WTC11 (cell line): Measurements from ENCODE around the gene DMD. TPM values are rescaled to one million over a fixed set of nuclear protein-coding genes. Genes with fewer than 3 reads are reported as not detected.

Experiments used
- ATAC-seq: fragments of 200-7000 bp; cut with Tn5 transposase; 2 replicates; pipeline ENCODE4 v1.10.0; 2021; ENCODE audit warnings: mild to moderate bottlenecking, moderate library complexity
- CTCF ChIA-PET: fragments of 300-600 bp; sonication (Branson Sonifier 250); formaldehyde crosslinking; loops from one replicate; lab custom pipeline; 2021; ENCODE audit warnings: antibody characterized with exemption; lab: Charles Lee
- POLR2A ChIA-PET: fragments of 350-600 bp; sonication (Branson Sonifier 250); formaldehyde crosslinking; loops from one replicate; lab custom pipeline; 2021; ENCODE audit warnings: antibody characterized with exemption; lab: Charles Lee
- DNase-seq: peaks from one replicate; pipeline ENCODE4 v3.0.0; 2021; ENCODE audit warnings: low spot score
- H3K27ac Mint-ChIP-seq: 2 replicates; pipeline ENCODE4 v1.8.0; 2021; ENCODE audit warnings: mixed read lengths
- H3K27me3 Mint-ChIP-seq: 2 replicates; pipeline ENCODE4 v1.8.0; 2021; ENCODE audit warnings: low read depth, mild to moderate bottlenecking, moderate library complexity, mixed read lengths
- H3K36me3 Mint-ChIP-seq: 2 replicates; pipeline ENCODE4 v1.8.0; 2021; ENCODE audit warnings: mixed read lengths
- H3K4me1 Mint-ChIP-seq: 2 replicates; pipeline ENCODE4 v1.8.0; 2022; ENCODE audit warnings: mixed read lengths
- H3K4me3 Mint-ChIP-seq: 2 replicates; pipeline ENCODE4 v1.8.0; 2021; ENCODE audit warnings: mild to moderate bottlenecking, moderate library complexity, mixed read lengths
- H3K9me3 Mint-ChIP-seq: 2 replicates; pipeline ENCODE4 v1.8.0; 2021; ENCODE audit warnings: mixed read lengths
- ARID4B ChIP-seq: sonication (generic); formaldehyde crosslinking; IDR thresholded peaks from 2 replicates; pipeline ENCODE4 v1.8.0; 2023; ENCODE audit warnings: missing genetic modification reagents, mild to moderate bottlenecking, borderline replicate concordance
- E2F1 ChIP-seq: sonication (generic); formaldehyde crosslinking; IDR thresholded peaks from 2 replicates; pipeline ENCODE4 v1.8.0; 2022; ENCODE audit warnings: mild to moderate bottlenecking, missing genetic modification reagents
- EMX1 ChIP-seq: fragments of 250-450 bp; sonication (Bioruptor Pico); IDR thresholded peaks from 2 replicates; pipeline ENCODE4 v1.8.0; 2021; ENCODE audit warnings: mild to moderate bottlenecking
- ERG ChIP-seq: fragments of 250-450 bp; sonication (Bioruptor Pico); IDR thresholded peaks from 2 replicates; pipeline ENCODE4 v1.8.0; 2021; ENCODE audit warnings: mild to moderate bottlenecking
- FOXK1 ChIP-seq: sonication (generic); formaldehyde crosslinking; IDR thresholded peaks from 2 replicates; pipeline ENCODE4 v1.8.0; 2022; ENCODE audit warnings: mild to moderate bottlenecking, moderate library complexity, missing genetic modification reagents
- IRF2 ChIP-seq: sonication (generic); formaldehyde crosslinking; IDR thresholded peaks from 2 replicates; pipeline ENCODE4 v1.8.0; 2022; ENCODE audit warnings: low read depth, missing genetic modification reagents, borderline replicate concordance
- JAZF1 ChIP-seq: fragments of 250-450 bp; sonication (Bioruptor Pico); IDR thresholded peaks from 2 replicates; pipeline ENCODE4 v1.9.0; 2021; ENCODE audit warnings: moderate library complexity, mild to moderate bottlenecking, inconsistent platforms
- JUN ChIP-seq: sonication (generic); formaldehyde crosslinking; IDR thresholded peaks from 2 replicates; pipeline ENCODE4 v1.8.0; 2023; ENCODE audit warnings: mild to moderate bottlenecking, missing genetic modification reagents
- MXD4 ChIP-seq: fragments of 250-450 bp; sonication (Bioruptor Pico); IDR thresholded peaks from 2 replicates; pipeline ENCODE4 v1.8.0; 2021; ENCODE audit warnings: mild to moderate bottlenecking, moderate library complexity, borderline replicate concordance
- NFATC4 ChIP-seq: fragments of 250-450 bp; sonication (Bioruptor Pico); IDR thresholded peaks from 2 replicates; pipeline ENCODE4 v1.9.0; 2021; ENCODE audit warnings: mild to moderate bottlenecking
- NR2C2 ChIP-seq: sonication (generic); formaldehyde crosslinking; IDR thresholded peaks from 2 replicates; pipeline ENCODE4 v1.8.0; 2022; ENCODE audit warnings: mild to moderate bottlenecking, missing genetic modification reagents
- NR3C1 ChIP-seq: sonication (generic); formaldehyde crosslinking; conservative IDR thresholded peaks from 2 replicates; pipeline ENCODE4 v1.8.1; 2023; ENCODE audit warnings: low read depth, mild to moderate bottlenecking, missing genetic modification reagents
- PREB ChIP-seq: sonication (generic); formaldehyde crosslinking; IDR thresholded peaks from 2 replicates; pipeline ENCODE4 v1.8.1; 2022; ENCODE audit warnings: mild to moderate bottlenecking, missing genetic modification reagents, moderate library complexity, borderline replicate concordance
- TP53 ChIP-seq: sonication (generic); formaldehyde crosslinking; IDR thresholded peaks from 2 replicates; pipeline ENCODE4 v1.8.1; 2023; ENCODE audit warnings: mild to moderate bottlenecking, missing genetic modification reagents
- USF2 ChIP-seq: sonication (generic); formaldehyde crosslinking; IDR thresholded peaks from 2 replicates; pipeline ENCODE4 v1.8.1; 2023; ENCODE audit warnings: mild to moderate bottlenecking, missing genetic modification reagents, moderate library complexity
- ZBTB21 ChIP-seq: sonication (generic); formaldehyde crosslinking; IDR thresholded peaks from 2 replicates; pipeline ENCODE4 v1.8.1; 2023; ENCODE audit warnings: mild to moderate bottlenecking, missing genetic modification reagents, borderline replicate concordance
- ZBTB43 ChIP-seq: sonication (generic); formaldehyde crosslinking; IDR thresholded peaks from 2 replicates; pipeline ENCODE4 v1.8.1; 2023; ENCODE audit warnings: mild to moderate bottlenecking, missing genetic modification reagents
- ZNF423 ChIP-seq: fragments of 250-450 bp; sonication (Bioruptor Pico); IDR thresholded peaks from 2 replicates; pipeline ENCODE4 v2.1.2; 2022; ENCODE audit warnings: mild to moderate bottlenecking, moderate library complexity
- ZNF671 ChIP-seq: fragments of 250-450 bp; sonication (Bioruptor Pico); IDR thresholded peaks from 2 replicates; pipeline ENCODE4 v1.8.0; 2021; ENCODE audit warnings: mild to moderate bottlenecking
- ZSCAN18 ChIP-seq: fragments of 250-450 bp; sonication (Bioruptor Pico); IDR thresholded peaks from 2 replicates; pipeline ENCODE4 v2.1.2; 2022; ENCODE audit warnings: mild to moderate bottlenecking, moderate library complexity
- total RNA-seq: library from RNA; stranded (reverse); gene quantifications from 3 replicates; pipeline ENCODE4 v1.2.3, GENCODE V29; 2021

Gene DMD
- total RNA-seq, 1 experiment from 2014 or later: 9.1 TPM

GRCh38 chrX:31931225-31931624, 1280.1 kb downstream of the DMD start (continued):
- TF ChIP-seq NR2C2 (CRISPR knock-in tag): no peak
- no peak for TF ChIP-seq ERG (CRISPR knock-in tag)
- TF ChIP-seq ZBTB21 (CRISPR knock-in tag): no peak
- no peak for TF ChIP-seq IRF2 (CRISPR knock-in tag)
- no peak for TF ChIP-seq ZNF671

- no peak for ATAC-seq
- no peak overlapping the region for H3K27ac Mint-ChIP-seq
- no peaks in the 10 kb centered on the region; the same call in 1 of the 2 replicates for H3K36me3 Mint-ChIP-seq
- no peaks in the 10 kb centered on the region for H3K9me3 Mint-ChIP-seq
- POLR2A ChIA-PET: no interaction called here
- CTCF ChIA-PET: no interaction called here
- no peaks in the 10 kb centered on the region for H3K4me1 Mint-ChIP-seq
- DNase-seq: no peak
- TF ChIP-seq ZNF423 (CRISPR knock-in tag) (no peak), MXD4 (CRISPR knock-in tag) (no peak), EMX1 (CRISPR knock-in tag) (no peak), FOXK1 (CRISPR knock-in tag) (no peak), USF2 (no peak), NFATC4 (CRISPR knock-in tag) (no peak), TP53 (CRISPR knock-in tag) (no peak)
- no peaks in the 10 kb centered on the region for H3K27me3 Mint-ChIP-seq
- H3K4me3 Mint-ChIP-seq: no peak overlapping the region
These were observed 1282.0 kb downstream of the DMD start for GRCh38 chrX:31929366-31929765.

GRCh38 chrX:31921236-31921635, 1290.1 kb downstream of the DMD start:
- ChIA-PET POLR2A (no interaction called here), CTCF (no interaction called here)
- no peak for DNase-seq
- no peaks in the 10 kb centered on the region for H3K4me1 Mint-ChIP-seq
- no peak overlapping the region for H3K4me3 Mint-ChIP-seq
- H3K9me3 Mint-ChIP-seq: peaks cover 12% of the 10 kb centered on the region; the same call in 1 of the 2 replicates
- H3K27ac Mint-ChIP-seq: no peak overlapping the region
- ATAC-seq: no peak
- H3K36me3 Mint-ChIP-seq: peaks cover 3% of the 10 kb centered on the region; the same call in 1 of the 2 replicates
- H3K27me3 Mint-ChIP-seq: no peaks in the 10 kb centered on the region
- TF ChIP-seq NR3C1 (CRISPR knock-in tag) (no peak), PREB (no peak), ZBTB43 (no peak), JUN (CRISPR knock-in tag) (no peak), ARID4B (CRISPR knock-in tag) (no peak), ZSCAN18 (no peak), ZNF423 (CRISPR knock-in tag) (no peak), NFATC4 (CRISPR knock-in tag) (no peak), E2F1 (no peak), JAZF1 (CRISPR knock-in tag) (no peak)
